SK-N-MC (cell line): Measurements from ENCODE around the gene PHC3.

Experiments
- EZH2 ChIP-seq: fragments of 200-600 bp; sonication (generic); IDR thresholded peaks from one replicate; pipeline ENCODE4 v1.6.1; 2017; ENCODE audit warnings: antibody characterized with exemption
- FOXP2 ChIP-seq: optimal IDR thresholded peaks from 2 replicates; pipeline ENCODE3; 2011; ENCODE audit warnings: mild to moderate bottlenecking, moderate library complexity; ENCODE audit not compliant: insufficient read depth; ENCODE audit errors: extremely low read length, control extremely low read depth
- POLR2AphosphoS5 ChIP-seq: IDR thresholded peaks from 2 replicates; pipeline ENCODE4 v1.6.1; 2012; ENCODE audit warnings: mild to moderate bottlenecking, low read depth, low read length, borderline replicate concordance

DNA sequence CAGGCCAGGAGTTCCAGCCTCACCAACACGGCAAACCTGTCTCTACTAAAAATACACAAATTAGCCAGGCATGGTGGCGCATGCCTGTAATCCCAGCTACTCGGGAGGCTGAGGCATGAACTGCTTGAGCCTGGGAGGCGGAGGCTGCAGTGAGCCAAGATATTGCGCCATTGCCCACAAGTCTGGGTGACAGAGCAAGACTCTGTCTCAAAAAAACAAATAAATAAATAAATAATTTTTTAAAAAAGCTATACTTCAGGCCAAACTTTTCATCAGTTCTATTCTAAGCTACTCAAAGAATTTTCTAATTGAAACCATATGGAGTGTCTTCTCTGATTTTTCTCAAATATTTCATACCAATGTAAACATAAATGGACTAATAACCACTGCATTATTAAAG lies 43.5 kb downstream of the PHC3 start:
- TF ChIP-seq POLR2AphosphoS5, result no peak
- no peak for TF ChIP-seq EZH2
- TF ChIP-seq FOXP2, result no peak
